Dedifferentiated amniotic fluid mesenchymal stem cell (primary cell): ENCODE data around the gene TTBK2.
"Not testable (repeated sequence)": the region's sequence is repeated elsewhere in the genome, so short reads cannot be mapped to it uniquely, and the experiment has no call there.

Experiments used
- DNase-seq: peaks from one replicate; pipeline ENCODE4 v3.0.0-alpha.2; 2016; ENCODE audit errors: extremely low spot score

TTBK2 gene

DNA sequence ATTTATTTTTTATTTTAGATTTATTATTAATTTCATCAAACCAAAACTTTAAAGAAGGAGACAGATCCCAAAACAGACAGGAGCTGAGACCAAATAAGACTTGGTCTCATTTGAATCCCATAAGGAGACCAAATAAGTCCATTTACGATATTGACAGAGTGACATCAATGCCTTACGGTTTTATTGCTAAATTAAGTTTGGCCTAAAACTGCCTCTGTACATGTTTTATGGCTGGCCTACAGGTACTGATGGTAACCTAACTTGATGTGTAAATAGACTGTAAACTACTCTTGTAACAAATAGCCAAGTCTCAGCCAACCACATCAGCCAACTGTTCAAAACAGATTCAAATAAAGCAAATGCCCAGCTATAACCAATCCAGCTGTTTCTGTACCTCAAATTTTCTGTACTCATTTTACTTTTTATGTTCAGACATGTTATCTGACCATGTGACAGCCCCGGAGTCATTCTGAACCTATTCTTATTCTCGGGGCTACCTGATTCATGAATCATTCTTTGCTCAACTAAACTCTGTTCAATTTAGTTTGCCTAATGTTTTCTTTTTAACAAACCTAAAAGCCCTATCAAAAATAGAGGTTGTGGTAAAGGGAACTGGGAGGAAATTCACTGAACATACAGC is 94.2 kb downstream of the TTBK2 start:
- no peak for DNase-seq

DNA sequence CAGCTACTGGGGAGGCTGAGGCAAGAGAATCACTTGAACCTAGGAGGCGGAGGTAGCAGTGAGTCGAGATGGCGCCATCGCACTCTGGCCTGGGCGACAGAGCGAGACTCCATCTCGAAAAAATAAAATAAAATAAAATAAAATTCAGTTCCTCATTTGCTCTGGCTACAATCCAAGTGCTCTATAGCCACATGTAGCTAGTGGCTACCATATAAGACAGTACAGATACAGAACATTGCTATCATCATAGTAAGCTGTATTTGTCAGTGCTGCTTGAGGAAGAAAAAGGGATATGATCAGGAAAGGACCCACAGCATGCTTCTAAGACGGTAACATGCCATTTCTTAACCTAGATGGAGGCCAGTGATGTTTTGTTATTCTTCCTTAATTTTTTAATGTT is 95.0 kb downstream of the TTBK2 start:
- no peak for DNase-seq

DNA sequence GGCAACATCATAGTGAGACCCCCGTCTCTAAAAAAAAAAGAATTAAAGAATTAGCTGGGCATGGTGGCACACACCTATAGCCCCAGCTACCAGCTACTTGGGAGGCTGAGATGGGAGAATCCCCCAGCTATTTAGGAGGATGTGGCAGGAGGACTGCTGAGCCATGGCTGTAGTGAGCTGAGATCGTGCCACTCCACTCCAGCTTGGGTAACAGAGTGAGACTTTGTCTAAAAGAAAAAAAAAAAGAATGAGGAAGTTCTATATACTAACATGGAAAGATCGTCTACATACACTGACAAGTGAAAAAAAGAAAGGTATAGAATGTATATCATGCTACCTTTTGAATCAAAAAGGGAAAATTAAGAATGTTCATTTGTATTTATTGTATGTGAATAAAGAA is 99.8 kb downstream of the TTBK2 start:
- DNase-seq, result no peak

DNA sequence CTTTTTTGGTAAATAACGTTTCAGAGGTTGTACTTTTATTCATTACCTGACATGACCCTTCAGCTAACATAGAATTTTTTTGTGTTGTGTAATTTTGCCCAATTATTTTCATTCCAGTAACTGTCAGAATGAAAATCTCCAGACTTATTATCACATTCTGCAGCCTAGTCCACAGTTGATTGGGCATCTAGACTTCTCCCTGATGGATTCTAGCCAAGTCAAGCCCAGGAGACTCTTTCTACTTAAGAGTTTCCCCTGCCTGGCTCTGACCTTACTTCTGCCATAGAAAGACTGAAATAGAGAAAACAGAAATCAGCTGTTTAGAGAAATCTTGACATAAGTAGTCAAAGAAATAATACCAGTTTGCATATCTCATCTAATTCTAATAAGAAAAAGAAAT is 100.8 kb downstream of the TTBK2 start:
- DNase-seq, result no peak

DNA sequence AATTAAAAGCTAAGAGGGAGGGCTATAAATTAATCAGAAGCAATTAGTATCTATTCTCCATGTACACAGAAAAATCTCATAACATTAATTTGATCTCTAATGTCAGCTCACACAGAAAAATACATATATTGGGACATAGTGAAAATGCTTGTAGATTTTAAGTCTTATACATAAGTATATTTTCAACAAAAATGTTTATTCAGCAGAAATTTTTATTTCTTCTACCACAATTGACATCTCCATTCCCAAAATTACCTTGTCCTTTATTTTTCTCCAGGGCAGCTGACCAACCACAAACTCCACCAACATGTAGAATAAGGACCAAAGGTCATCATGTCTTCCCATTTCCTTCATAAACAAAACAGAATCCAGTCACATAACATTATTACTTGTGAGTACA is 109.1 kb downstream of the TTBK2 start:
- no peak for DNase-seq

DNA sequence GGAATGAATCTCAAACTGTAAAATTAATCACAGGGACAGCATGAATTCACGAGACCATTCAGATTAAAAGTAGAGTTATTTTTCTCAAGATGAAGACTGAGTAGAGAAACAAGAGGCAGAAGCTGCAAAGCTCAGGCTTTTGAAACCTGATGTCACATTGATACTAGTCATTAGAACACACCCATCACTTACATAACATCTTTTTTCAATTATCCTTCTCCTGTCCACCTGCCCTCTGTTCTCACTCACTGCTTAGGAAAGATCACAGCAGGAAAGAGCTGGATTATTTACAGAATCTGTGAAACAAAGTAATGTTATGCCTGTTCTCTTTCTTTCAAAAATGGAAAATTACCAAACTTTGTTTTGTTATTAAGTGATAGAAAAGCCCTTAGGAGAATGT is 111.7 kb downstream of the TTBK2 start:
- DNase-seq, result no peak

DNA sequence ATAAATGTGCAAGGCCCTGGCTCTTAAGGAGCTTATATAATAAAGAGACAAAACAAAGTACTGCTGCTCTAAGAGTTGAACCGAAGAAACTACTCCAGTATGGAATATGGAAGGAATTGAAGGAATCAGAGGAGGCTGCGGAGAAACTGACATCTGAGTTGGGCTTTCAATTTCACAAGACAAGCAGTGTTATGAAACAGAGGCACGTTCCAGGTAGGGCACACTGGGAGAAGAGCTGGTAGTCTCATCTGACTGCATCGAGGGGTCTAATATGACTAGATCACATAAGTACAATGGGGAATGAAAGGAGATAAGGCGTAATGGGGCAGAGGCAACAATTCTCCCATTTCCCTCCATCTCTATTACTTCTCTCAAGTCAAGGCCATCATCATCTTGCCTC is 115.3 kb downstream of the TTBK2 start:
- DNase-seq, result no peak

DNA sequence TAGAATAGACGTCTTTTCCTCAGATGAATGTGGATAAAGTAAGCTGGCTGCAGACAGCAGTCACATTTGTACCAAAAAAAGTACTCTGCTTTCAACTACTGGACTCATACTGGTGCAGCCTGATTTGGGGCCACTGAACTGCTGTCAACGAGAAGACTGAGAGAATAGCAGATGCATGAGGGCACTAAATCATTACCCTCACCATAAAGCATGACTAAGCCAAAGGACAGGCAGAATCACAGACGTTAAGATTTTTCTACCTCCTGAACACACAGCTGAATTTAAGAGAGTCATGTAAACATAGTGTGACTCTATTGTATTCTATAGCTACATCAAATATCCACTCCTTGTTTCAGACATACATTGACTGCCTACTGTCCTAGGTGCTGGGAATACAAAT is 115.8 kb downstream of the TTBK2 start:
- no peak for DNase-seq

DNA sequence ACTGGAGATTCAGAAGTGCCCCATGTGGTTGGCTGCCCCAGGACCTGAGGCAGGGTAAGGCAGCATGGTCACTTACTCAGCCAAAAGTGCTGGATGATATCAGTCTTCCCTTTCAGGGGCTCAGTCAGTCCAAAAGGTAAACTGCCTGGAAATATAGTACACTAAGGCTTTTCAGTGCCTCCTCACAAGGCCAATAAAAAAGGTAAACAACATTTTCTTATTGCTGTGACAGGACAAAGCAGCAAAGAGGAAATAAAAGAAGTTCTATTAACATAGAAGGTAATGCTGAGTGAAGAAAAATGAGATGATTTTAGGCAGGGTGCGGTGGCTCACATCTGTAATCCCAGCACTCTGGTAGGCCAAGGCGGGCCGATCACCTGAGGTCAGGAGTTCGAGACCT is 117.1 kb downstream of the TTBK2 start:
- no peak for DNase-seq

DNA sequence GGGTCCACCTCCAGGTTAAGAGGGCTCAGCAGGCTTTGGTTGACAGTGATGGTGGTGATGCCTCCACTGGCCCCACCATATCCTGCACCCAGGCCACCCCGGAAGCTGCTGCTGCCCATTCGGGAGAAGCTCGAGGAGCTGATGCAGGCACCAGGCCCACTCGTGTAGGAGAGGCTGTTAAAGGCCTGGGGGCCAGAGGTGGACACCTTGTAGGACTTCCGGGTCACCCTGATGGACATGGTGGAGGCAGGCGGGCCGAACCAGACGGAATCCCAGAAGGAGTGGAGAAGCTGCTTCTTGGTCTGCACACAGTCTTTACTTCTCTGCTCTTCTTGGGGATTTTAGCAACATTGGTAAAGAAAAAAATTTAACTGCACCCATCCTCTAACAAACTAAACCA is 118.4 kb downstream of the TTBK2 start:
- DNase-seq, result no peak

DNA sequence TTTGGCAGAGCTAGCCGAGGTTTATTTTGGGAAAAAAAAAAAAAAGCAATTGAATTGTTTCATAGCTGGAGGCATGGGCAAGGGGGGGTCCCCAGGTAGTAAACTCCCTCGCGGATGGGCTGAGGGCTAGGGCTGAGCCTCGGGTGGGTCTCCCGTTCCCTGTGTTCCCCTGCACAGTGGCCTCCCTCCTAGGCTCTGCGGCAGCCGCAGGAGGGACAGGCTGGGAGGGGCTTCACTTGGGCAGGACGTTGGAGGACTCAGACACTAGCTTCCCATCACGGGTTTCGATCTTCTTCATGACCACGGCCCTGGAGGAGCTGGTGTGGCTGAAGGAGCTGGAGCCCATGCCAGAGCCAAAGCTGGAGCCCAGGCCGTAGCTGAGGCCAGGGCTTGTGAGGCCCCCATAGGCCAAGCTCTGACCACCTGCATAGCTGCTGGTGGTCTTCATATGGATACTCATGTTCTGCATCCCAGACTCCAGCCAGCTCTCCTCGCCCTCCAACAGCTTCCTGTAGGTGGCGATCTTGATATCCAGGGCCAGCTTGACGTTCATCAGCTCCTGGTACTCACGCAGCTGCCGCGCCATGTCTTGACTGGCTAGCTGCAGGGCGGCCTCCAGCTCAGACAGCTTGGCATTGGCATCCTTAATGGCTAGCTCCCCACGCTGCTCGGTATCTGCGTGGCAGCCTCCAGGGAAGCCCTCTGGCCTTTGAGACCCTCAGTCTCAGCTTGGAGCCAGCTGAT is 119.7 kb downstream of the TTBK2 start:
- no peak for DNase-seq

DNA sequence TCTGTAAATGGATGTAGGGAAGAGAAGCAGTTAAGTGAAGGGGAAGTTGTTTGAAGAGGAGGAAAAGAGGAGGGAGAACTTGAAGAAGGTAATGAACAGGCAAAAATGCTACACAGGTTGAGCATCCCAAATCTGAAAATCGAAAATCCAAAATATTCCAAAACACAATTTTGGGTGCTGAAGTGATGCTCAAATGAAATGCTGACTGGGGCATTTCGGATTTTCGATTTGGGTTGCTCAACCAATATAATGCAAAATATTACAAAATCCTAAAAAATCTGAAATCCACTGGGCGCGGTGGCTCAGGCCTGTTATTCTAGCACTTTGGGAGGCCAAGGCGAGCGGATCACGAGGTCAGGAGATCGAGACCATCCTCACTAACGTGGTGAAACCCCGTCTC is 121.8 kb downstream of the TTBK2 start:
- DNase-seq, result no peak

DNA sequence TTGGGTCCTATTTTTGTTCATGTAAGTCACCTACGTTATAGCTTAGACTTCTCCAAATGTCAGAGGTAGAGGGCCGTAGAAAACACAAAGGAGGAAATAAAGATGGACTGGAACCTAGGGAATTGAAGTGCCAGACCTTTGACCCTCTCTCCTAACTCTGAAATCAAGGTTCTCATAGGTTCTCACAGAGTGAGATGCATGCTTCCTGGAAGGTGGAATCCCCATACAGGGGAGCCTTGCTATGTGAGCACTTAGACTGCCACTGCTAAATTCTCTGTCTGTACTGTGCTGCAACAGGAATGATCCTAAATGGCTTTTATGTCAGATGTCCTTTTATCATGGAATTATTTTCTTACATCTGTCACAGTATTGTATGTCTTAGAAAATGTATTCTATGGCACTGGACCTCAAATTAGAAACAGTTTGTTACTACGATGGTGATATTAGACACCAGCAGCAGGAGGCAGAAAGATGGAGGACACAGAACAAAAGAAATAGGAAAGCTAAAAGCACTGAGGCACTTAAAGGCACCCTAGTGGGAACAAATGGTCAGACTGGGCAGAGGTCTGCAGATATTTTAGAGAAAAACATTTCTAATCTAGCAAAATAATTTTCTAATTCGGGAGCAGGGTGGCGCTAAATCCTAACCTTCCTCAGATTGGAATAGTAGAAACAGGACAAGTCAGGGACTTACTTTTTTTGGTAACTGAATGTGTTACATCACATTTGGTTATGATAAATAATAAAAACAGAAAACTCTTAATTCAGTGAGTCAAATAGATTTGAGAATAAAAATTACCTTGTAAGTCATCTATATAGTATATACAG is 123.4 kb downstream of the TTBK2 start:
- no peak for DNase-seq

DNA sequence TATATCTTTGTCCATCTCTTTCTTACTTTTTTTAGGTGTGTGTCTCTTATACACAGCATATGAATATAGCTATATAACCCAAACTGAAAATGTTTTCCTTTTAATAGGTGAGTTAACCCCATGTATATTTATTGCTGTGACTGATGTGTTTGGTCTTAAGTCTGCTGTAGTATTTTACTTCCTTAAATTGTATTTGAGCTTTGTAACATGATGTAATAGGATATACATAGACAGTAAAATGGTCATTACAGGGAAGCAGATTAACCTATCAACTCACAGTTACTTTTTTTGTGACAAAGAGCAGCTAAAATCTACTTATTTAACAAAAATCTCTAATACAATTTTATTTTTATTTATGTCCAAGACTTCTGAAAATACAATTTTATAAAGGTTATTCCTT is 131.9 kb downstream of the TTBK2 start:
- DNase-seq, result no peak

DNA sequence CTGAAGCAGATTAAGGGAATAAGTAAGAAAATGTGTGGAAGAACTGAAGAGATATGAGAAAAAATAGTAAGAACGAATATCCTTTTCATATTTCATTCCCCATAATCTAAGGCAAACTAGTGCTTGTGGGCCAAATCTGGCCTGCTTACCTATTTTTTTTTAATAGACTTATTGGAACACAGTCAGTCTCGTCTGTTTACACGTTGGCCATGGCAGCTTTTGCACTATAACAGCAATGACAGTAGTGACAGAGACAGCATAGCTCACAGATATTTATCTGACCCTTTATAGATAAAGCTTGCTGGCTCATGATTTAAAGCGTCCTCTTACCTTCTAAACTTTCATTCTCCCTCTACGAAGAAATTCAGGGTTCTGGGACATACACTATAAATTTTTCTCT is 133.6 kb downstream of the TTBK2 start:
- DNase-seq, result no peak

DNA sequence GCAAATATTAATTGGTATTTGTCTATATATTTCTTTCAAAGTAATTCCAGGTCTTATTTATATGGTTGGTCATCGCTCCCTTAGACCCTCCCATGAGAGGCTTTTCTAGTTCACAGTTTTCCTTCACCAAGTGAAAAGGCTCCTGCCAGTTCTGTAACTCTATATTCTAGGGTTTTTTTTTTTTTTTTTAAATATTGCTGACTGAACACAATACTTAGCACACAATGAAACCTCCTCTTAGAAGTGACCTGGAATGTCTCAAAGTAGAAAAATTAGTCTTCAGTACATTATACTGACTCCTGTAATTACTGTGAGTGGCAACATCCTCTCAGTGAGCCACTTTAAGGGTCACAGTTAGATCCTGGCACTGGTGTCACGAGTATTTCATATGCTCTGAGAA is 135.0 kb downstream of the TTBK2 start:
- no peak for DNase-seq

DNA sequence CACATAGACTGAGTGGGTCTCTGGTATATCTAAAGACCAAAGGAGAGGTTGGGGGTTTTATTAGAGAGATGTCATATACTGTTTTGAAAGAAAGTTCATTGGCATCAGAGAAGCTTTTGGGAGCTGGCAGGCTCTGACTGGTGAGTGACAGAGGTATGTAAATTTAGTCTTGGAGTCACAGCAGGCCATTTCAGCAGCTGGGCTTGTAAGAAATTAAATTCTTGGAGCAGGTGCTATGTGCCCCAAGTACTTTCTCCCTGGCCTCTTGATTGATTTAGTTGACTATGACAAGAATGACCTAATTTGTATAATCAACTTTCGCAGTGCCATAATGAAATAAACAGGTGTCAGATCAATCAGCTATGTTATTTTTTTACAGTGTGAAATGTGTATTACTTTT is 135.9 kb downstream of the TTBK2 start:
- DNase-seq, result no peak

DNA sequence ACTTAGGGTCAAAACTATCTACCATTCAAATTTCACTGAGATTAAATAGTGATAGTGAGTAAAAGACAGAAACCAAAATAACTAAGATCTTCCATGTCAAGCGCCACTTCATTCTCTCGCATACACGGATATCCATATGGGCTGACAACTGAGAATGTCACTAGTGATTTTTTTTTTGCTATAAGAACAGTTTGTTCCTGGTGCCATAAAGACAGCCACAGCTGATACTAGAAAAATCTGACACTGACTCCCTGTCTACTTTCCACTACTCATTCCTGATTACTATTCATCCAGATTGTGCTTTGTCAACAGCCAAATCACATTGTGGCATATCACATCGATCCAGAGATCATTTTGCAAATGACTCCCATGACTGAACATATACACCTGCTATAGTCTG is 137.9 kb downstream of the TTBK2 start:
- DNase-seq, result no peak

DNA sequence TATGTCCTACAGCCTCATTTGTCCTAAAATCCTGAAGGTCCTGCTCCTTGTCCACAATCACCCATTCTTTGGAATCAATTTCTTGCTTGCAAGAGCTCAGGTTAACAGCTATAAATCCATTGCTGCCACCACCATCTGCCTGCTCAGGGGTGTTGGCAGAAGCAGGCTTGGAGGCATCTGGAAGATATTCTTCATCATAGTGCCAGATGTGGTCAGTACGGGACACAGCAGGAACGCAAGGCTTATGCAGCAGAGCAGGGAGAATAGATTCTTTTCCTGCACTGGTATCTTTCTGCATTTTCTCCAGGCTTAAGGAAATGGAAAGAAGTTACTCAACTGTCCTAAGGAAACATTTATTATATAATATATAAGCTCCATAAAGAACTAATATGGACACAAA is 145.2 kb downstream of the TTBK2 start:
- DNase-seq, result no peak

DNA sequence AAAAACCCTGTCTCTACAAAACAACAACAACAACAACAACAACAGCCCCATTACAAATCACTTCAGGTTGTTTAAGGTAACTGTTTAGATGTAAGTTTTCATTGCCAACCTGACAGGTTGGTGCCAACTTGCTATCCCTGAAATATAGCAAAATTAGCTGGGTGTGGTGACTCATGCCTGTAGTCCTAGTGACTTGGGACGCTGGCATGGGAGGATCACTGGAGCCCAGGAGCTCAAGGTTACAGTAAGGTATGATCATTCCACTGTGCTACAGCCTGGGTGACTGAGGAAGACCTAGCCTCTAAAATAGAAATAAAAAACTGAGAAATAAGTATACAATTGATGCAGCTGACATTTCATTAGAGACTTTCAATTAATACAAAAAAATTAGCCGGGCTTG is 147.7 kb downstream of the TTBK2 start:
- DNase-seq, result no peak

DNA sequence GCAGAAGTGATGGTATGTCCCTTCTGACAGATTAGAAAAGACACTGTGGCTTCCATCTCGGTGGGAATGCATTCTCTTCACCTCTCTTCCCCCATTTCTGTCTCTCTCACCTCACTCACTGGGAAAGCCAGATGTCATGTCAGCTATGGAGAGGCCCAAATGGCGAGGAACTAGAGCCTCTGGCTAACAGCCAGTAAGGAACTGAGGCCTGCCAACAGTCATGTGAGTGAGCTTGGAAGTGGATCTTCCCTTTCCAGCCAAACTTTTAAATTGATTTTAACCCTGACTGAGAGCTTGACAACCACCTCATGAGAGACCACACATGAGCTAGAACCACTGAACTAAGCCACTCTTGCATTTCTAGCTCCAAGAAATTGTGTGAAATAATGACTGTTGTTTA is 148.4 kb downstream of the TTBK2 start:
- DNase-seq, result no peak

DNA sequence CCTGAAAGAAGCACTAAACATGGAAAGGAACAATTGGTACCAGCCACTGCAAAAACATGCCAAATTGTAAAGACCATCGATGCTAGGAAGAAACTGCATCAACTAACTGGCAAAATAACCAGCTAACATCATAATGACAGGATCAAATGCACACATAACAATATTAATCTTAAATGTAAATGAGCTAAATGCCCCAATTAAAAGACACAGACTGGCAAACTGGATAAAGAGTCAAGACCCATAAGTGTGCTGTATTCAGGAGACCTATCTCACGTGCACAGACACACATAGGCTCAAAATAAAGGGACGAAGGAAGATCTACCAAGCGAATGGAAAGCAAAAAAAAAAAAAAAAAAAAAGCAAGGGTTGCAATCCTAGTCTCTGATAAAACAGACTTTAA is 154.5 kb downstream of the TTBK2 start:
- DNase-seq, result not testable (repeated sequence)

DNA sequence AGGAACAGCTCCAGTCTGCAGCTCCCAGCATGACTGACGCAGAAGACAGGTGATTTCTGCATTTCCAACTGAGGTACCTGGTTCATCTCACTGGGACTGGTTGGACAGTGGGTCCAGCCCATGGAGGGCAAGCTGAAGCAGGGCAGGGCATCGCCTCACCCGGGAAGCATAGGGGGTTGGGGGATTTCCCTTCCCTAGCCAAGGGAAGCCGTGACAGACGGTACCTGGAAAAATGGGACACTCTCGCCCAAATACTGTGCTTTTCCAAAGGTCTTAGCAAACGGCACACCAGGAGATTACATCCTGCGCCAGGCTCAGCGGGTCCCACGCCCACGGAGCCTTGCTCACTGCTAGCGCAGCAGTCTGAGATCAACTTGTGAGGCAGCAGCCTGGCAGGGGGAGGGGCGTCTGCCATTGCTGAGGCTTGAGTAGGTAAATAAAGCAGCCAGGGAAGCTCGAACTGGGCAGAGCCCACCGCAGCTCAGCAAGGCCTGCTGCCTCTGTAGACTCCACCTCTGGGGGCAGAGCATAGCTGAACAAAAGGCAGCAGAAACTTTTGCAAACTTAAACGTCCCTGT is 156.3 kb downstream of the TTBK2 start:
- not testable (repeated sequence) for DNase-seq
